HG02885 (cell line): ENCODE data around the gene DOK5.

Source experiments
- ATAC-seq: cut with Tn5 transposase; IDR thresholded peaks from one replicate; pipeline ENCODE4 v1.9.1; 2021; ENCODE audit warnings: mild to moderate bottlenecking; ENCODE audit not compliant: unreplicated experiment, poor library complexity

DOK5 gene

DNA sequence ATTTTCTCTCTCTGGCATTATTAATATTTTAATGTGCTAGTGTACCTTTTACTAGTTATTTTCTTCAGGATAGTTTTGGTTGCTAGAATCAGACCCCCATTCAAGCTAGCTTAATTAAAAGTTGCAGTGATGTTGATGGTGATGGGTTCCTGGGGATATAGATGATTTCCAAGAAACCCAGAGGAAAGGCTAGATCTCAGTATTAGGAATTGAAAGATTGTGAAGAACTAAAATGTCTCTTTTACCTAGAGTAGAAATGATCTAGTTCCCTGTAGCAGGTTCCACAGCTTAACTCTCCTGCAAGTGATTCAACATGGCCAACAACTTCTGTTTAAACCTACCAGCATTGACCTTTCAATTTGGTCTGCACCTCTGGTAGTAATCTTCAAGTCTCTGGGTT lies 78.6 kb downstream of the DOK5 start:
- no peak for ATAC-seq

GRCh38 chr20:54555150-54555549 lies 79.8 kb downstream of the DOK5 start:
- ATAC-seq, result no peak

GRCh38 chr20:54556406-54556805 lies 81.0 kb downstream of the DOK5 start:
- no peak for ATAC-seq

DNA sequence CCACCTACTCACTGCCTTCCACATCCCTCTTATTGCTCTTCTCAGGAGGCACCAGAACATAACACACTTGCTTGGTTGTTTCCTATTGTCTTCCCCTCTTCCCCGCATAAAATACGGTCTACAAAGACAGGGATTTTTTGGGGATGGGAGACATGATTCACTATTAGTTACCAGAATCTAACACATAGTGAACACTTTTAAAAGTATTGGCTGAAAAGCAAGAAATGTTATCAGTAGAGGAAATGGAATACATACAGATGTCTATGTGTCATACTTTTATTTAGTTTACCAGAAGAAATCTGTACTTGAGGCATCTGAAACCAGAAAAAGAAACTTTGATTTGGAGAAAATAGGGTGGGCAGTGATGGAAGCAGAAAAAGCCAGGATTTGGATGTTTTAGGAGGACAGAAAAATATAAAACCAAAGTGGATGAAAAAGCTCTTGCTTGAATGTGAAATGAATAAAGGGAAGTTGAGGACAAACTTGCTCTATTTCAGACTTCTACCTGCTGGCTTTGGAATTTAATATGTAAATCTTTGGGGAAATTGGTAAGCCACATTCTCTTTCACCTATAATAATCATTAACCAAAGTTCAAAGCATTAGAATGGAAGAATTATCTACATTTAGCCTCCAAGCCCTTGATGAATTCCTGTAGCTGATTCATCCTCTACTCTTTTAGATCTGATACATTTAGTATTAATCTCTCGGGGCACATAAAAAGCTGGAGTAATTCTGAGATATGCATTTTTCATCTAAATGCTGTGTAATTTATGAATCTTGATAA lies 82.6 kb downstream of the DOK5 start:
- no peak for ATAC-seq

DNA sequence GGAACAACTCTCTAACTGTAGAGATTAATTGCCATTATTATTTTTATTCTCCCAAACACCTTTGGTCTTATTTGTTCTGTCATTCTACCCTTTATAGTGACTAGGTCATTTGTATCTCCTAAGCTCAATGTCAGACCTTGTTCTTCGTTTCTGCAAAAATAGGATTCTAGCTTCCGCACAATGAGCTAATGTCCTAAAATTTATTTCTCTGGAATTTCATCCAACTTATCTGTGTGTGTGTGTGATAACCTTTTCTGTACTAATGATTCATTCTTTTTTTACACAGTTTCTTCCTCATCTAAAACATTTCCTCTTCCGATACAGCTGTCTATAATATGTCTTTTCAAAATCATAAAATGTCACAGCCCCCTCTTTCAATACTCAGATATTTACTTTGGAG lies 84.5 kb downstream of the DOK5 start:
- no peak for ATAC-seq

GRCh38 chr20:54560357-54560756 lies 85.0 kb downstream of the DOK5 start:
- ATAC-seq, result no peak

DNA sequence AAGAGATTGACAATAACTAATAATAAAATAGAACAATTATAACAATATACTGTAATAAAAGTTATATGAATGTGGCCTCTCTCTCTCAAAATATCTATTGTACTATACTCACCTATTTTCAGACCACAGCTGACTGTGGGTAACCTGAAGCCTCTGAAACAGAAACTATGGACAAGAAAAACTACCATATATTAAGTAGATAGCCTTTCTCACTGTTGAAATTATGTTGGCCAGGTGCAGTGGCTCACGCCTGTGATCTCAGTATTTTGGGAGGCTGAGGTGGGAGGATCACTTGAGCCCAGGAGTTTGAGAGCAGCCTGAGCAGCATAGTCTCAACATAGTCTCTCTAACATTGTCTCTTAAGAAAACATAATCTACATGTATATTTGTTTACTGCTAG lies 89.9 kb downstream of the DOK5 start:
- ATAC-seq, result no peak

DNA sequence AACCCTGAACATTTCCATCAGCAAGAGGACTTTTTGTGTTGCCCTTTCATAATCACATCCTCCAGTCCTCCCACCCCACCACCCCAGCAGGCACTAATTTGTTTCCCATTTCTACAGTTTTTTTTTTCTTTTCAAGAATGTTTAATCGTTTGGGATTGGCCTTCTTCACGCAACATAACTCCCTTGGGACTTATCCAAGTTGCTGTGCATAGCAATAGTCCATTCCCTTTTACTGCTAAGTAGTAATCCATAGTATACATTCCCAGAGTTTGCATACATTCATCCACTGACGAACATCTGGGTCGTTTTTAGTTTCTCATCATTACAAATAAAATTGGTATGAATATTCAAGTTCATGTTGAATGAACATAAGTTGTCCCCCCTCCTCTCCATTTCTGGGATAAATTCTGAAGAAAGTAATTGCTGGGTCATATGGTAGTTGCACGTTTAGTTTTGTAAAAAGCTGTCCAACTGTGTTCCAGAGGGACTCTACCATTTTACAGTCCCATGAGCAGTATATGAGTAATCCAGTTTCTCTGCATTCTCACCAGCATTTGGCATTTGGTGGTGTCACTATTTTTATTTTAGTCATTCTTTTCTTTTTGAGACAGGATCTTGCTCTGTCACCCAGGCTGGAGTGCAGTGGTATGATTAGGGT lies 90.8 kb downstream of the DOK5 start:
- no peak for ATAC-seq

- no peak for ATAC-seq
Measured at GRCh38 chr20:54570561-54570960, 95.2 kb downstream of the DOK5 start.

DNA sequence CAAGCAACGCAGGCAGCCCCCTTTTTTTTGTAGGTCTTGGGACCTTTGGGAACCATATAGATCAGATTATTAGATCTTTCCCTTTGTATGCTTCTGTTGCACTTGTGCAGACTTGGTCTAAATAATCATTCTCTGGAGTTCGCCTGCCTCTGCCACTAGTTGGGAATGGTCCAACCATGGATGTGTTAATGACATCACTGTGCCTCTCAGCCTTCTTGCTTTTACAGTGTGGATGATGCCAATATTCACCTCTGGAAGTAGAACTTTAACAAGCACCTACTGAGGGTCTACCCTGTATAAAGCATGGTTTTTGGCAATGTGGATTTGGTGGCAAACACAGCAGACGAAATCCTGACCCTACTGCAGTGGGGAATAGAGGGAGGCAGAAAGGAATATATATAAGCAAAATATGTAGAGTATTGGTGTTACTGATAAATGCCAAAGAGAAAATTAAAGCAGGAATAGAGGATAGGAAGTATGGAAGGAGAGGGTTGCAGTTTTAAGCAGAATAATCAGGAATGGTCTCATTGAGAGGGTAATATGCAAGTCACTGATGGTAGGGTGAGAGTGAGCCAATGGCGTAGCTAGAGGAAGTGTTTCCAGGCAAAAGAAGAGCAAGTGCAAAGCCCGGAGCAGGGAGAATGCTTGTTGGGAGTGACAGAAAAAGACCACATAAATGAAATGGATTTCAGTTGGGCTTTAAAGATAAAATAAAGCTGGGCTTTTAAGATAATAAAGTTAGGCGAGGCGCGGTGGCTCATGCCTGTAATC lies 97.5 kb downstream of the DOK5 start:
- ATAC-seq, result no peak

DNA sequence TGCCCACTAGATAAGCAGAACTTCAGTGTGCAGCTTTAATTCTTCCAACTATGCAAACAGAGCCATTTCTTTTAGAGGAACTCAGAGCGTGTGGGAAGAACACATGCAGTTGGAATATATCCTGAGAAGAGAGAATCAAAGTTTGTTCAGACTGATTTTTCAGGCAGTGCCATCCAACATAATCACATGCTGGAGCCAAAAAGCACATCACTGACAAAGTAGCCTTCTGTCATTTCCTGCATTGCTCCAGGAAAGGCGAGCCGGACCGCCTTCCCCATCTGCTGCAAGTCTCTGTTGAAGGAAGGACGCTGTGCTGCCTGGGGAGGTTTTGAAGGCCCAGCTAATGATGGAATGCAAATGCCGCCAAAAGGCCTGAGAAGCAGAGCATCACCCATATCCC lies 98.4 kb downstream of the DOK5 start:
- no peak for ATAC-seq

DNA sequence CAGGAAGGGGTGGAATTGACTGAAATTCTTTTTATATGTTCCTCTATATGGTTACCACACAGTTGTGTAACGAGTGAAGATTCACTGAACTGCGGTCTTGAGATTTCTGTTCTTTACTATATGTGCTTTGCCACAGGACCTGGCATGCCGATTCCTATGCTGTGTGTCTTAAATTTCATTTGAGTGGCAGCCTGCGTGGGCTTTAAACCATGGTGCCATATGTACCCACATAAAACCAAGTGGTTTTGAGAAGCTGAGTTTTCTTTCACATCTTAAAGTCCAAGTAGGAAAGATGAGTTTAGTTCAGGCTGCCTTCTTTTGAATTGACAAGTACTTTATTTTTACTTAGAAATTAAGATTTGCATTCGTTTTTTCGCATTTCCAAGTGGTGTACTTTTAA lies 101.1 kb downstream of the DOK5 start:
- ATAC-seq, result no peak

DNA sequence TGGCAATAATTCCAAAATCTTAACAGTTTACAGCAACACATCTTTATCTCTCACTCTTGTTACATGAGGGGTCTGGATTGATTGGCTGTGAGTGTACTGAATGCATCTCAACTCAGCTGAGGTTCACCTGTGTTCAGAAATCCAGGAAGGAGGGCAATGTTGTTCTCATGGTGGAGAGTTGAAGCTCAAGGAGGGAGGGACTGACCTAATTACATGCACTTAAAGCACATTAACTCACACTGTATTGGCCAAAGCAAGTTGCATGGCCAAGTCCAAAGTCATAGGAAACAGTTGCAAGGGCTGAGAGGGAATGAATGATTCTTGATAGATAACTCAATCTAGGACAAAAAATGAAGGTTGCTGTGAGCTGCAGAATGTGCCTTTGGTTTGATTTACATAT lies 102.2 kb downstream of the DOK5 start:
- no peak for ATAC-seq

DNA sequence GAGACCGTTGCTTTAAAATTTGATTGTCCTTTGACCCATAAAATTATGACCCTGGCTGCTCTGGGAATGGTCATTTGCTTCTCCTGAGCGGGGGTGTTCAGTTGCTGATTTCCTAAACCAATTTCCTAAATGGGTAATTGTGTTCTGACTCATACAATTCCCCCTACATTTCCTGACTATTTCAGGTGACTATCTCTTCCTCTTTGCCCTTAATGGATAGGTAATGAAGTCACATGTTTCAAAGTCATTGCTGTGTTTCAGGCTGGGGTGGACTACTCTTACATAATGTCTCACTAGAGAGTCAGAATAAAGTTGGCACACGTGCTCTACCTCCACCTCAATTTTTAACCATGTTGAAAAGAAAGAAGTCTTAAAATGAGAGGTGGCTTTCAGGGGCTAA lies 109.8 kb downstream of the DOK5 start:
- ATAC-seq, result no peak

- no peak for ATAC-seq
Measured at GRCh38 chr20:54587408-54587807, 112.0 kb downstream of the DOK5 start.

GRCh38 chr20:54589402-54590030 lies 114.1 kb downstream of the DOK5 start:
- ATAC-seq, result no peak

- ATAC-seq, result no peak
Measured at GRCh38 chr20:54590856-54591255, 115.5 kb downstream of the DOK5 start.

DNA sequence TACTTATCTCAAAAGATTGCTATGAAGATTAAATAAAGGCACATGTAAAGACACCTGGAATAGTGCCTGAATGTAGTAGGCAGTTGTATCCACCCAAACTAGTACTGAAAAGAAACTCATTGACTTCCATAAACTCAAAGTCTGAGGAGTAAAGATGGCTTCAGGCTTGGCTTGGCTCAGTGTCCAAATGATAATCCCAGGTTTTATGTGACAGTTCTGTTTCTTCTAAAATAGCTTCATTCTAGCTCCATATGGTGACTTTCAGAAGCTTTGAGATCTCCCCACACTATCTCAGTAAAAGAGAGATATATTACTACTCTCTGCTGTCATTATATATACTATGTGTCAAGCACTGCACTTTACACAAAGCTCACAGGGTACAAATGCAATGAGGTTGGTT lies 121.3 kb downstream of the DOK5 start:
- ATAC-seq, result no peak

- no peak for ATAC-seq
Measured at GRCh38 chr20:54598352-54598751, 123.0 kb downstream of the DOK5 start.

DNA sequence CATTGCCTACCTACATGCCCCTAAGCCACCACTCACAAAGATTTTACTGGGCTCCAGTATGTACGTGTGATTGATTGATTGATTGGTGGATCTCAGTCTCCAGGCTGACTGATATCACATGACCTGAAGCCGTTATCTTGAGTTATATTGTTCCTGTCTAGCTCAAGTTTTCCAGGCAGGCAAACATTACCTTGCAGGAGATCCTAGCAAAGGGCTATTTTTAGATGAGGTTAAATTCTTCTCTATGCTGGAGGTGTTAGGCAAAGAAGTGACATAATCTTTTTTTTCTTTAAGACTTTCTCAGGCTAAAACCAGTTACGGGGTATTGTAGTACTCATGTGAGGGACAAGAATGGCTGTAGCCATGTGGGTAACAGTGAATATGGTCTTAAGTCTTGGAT lies 125.2 kb downstream of the DOK5 start:
- no peak for ATAC-seq
